ENCODE measurements around the gene KRTAP4-12. TPM values are rescaled to one million over a fixed set of nuclear protein-coding genes. Genes with fewer than 3 reads are reported as not detected.
"Not testable (repeated sequence)": the region's sequence is repeated elsewhere in the genome, so short reads cannot be mapped to it uniquely, and the experiment has no call there.

Gene KRTAP4-12
- total RNA-seq, 4 donors from 2014 or later = not detected

DNA sequence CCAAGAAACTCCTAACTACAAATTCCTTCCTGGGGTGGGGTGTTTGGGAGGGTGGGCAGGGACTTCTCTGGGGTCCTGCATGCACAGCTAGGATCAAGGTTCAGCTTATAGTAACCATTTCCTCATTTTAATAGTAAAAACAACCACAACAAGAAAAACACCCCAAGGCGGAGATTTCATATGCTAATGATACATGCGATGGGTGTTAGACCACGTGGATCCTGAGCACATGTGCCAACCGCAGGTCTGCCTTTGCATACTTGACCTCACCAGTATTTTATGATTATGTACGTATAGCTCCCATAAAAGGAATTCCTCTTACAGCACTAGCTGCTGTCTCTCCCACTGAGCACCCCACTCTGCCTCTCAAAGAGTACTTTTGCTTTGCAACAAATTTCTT, 7.7 kb downstream of the KRTAP4-12 start:
- Histone ChIP-seq H3K27me3 (no peaks in the 10 kb centered on the region), H3K27ac (no peak overlapping the region), H3K9me3 (no peaks in the 10 kb centered on the region), H3K4me3 (replicated peaks in 1 of 3) (no peak overlapping the region), H3K4me1 (no peaks in the 10 kb centered on the region), H3K36me3 (no peaks in the 10 kb centered on the region)
- intact Hi-C loops (cut with DNase I) = no loop called here
- no peak for DNase-seq
- WGBS, 2 donors = 62 to 69% methylated on average over 5 of the region's 5 CpGs
- TF ChIP-seq POLR2A (IDR thresholded peaks at IDR 0.05) = no peak
- TF ChIP-seq, protein P1, sequence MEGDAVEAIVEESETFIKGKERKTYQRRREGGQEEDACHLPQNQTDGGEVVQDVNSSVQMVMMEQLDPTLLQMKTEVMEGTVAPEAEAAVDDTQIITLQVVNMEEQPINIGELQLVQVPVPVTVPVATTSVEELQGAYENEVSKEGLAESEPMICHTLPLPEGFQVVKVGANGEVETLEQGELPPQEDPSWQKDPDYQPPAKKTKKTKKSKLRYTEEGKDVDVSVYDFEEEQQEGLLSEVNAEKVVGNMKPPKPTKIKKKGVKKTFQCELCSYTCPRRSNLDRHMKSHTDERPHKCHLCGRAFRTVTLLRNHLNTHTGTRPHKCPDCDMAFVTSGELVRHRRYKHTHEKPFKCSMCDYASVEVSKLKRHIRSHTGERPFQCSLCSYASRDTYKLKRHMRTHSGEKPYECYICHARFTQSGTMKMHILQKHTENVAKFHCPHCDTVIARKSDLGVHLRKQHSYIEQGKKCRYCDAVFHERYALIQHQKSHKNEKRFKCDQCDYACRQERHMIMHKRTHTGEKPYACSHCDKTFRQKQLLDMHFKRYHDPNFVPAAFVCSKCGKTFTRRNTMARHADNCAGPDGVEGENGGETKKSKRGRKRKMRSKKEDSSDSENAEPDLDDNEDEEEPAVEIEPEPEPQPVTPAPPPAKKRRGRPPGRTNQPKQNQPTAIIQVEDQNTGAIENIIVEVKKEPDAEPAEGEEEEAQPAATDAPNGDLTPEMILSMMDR (IDR thresholded peaks at IDR 0.05) = no peak

DNA sequence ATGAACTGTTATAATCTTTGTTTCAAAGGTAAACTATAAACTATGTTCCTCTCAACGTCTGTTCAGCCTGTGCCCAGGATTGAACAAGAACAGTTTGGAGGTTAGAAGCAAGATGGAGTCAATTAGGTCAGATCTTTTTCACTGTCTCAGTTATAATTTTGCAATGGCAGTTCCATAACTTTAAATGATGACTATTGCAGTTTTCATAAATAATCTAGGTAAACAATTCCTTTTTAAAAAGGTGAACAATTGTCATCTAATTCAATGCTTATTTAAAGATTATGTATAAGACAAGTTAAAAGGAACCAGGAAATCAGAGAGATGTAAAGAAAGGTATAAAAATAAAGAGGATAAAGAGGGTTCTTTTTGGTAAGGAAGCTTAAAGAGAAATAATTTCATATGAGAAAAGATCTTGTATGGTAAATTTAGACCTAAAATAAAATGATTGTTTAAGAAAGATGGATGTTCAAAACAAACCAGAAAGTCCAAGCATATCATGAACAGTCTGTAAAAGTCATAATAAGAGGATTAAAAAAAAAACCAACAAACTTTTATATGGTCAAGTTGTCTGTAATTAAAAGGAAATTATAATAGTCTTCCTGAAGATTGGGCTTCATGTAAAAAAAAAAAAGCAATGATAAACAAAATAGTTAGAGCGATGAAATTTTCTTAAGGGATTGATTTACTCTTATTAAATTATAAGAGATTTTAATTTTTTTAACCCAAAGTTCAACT, 12.7 kb downstream of the KRTAP4-12 start:
- Histone ChIP-seq H3K27me3 (no peaks in the 10 kb centered on the region), H3K9me3 (no peaks in the 10 kb centered on the region), H3K4me3 (replicated peaks in 1 of 3) (no peak overlapping the region), H3K36me3 (no peaks in the 10 kb centered on the region), H3K27ac (no peak overlapping the region), H3K4me1 (no peaks in the 10 kb centered on the region)
- 82 to 84% methylated on average over 2 of the region's 2 CpGs for WGBS, 2 donors
- intact Hi-C loops (cut with DNase I) = no loop called here
- DNase-seq = no peak
- TF ChIP-seq, protein P1 (IDR thresholded peaks at IDR 0.05) = no peak
- TF ChIP-seq POLR2A (IDR thresholded peaks at IDR 0.05) = no peak

DNA sequence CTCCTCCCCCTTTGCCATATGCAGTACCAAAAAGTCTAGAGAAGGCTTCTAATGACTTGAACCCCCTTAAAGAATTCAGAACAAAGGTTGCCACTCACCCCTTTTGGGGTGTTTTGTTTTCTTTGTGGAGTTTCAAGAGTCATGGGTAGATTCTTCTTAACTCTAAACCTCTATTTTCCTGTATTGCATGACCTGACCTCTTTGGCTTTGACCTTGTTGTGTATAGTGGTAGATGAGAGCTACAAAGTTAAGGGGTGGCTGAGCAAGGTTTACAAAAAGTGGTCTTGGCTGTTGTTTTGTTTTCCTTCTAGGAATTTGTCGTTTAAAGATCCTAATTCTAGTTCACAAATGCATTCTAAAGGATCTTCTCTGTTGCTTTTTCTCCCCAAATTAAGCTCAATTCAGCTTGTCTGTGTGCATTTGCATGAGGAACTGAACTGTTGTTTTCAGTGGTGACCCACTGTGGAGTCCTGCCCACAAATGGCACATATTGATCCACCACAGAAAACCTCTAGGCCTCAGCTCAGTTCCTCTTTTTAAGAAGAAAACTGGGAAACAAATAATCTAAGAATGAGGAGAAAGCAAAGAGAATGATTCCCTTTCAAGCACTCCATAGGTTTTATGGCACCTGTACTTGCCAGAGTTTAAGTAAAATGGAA, 15.1 kb downstream of the KRTAP4-12 start:
- intact Hi-C loops (cut with DNase I); DNase-seq; H3K4me1 ChIP-seq; H3K9me3 ChIP-seq; H3K36me3 ChIP-seq; H3K27me3 ChIP-seq; H3K4me3 ChIP-seq (replicated peaks in 1 of 3); H3K27ac ChIP-seq: not testable (repeated sequence)
- 0 to 13% methylated on average over 1 of the region's 1 CpG for WGBS, 2 donors

DNA sequence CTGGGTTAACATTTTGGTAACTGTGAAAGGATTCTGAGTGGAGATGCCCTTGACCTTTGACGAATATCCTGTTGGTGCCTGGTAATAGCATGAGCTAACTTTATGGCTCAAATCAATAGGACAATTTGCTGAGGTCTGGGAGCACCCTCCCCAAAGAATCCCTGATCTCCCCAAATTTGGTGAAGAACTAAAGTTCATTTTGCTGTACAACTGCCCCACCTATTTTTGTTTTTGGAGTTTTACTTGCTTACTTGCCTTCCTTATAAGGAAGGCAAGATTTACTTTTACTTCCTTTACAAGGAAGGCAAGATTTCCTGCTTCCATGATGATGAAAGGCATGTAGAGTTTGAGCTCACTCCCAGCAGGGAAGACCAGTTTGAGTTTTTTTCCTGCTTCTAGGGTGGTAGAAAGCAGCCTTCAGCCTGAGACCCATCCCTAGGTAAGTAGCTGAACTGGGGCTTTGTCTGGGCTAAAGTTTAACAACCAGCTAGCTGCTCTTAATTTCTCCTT, 16.0 kb downstream of the KRTAP4-12 start:
- Histone ChIP-seq H3K9me3 (no peaks in the 10 kb centered on the region), H3K4me3 (replicated peaks in 1 of 3) (no peak overlapping the region), H3K27me3 (no peaks in the 10 kb centered on the region), H3K4me1 (no peaks in the 10 kb centered on the region), H3K27ac (no peak overlapping the region), H3K36me3 (no peaks in the 10 kb centered on the region)
- intact Hi-C loops (cut with DNase I) = no loop called here
- TF ChIP-seq, protein P1 (IDR thresholded peaks at IDR 0.05) = no peak
- no peak for TF ChIP-seq POLR2A (IDR thresholded peaks at IDR 0.05)
- WGBS, 2 donors = 74 to 82% methylated on average over 1 of the region's 1 CpG
- DNase-seq = no peak

DNA sequence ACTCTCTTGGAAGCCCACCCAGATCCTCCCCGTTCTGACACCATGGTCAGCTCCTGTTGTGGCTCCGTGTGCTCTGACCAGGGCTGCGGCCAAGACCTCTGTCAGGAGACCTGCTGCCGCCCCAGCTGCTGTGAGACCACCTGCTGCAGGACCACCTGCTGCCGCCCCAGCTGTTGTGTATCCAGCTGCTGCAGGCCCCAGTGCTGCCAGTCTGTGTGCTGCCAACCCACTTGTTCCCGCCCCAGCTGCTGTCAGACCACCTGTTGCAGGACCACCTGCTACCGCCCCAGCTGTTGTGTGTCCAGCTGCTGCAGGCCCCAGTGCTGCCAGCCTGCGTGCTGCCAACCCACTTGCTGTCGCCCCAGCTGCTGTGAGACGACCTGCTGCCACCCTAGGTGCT, 18.6 kb downstream of the KRTAP4-12 start, which contains the start of gene KRTAP4-9:
TSS of gene KRTAP4-9 (plus strand) at position 43 of the 400 bp plus-strand sequence. CDS start at position 43, 0 bp downstream.
- H3K27ac ChIP-seq; H3K4me3 ChIP-seq (replicated peaks in 1 of 3); DNase-seq; H3K27me3 ChIP-seq; intact Hi-C loops (cut with DNase I); H3K9me3 ChIP-seq; H3K36me3 ChIP-seq; H3K4me1 ChIP-seq: not testable (repeated sequence)
- WGBS, 2 donors = 63 to 77% methylated on average over 2 to 7 of the region's 10 CpGs

DNA sequence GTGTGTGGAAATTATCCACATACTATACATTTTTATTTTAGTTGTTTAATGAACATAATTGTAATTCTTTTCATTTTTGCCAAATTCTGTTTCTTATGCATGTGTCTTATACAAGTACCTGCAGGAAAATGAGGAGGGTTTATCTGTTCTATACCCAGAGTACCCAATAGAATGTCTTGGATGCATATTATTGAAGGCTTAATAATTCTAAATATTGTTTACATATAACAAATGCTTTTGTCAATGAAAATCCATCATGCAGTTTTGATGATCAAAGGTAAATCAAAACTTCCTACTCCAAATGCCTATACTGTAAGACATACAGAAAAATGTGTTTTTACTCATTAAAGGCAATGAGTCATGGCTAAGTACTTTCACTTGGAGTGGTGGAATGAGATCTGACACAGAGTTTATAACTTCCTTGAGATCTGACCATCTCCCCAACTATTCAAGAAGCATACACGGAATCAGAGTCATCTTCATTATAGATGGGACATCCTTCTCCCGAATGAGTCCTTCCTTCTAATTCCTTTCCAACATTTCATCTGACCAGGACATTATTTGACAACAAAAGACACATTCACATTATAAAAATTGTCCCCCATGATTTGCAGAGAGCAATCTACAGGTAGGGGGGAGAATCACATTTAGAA, 19.5 kb downstream of the KRTAP4-12 start:
- H3K27ac ChIP-seq; DNase-seq; H3K4me1 ChIP-seq; H3K36me3 ChIP-seq; H3K4me3 ChIP-seq (replicated peaks in 1 of 3); H3K9me3 ChIP-seq; H3K27me3 ChIP-seq; intact Hi-C loops (cut with DNase I): not testable (repeated sequence)
- 74 to 75% methylated on average over 2 of the region's 2 CpGs for WGBS, 2 donors

All from thyroid gland (tissue), 4 donors.